ENCODE measurements around the gene SKI. TPM values are rescaled to one million over a fixed set of nuclear protein-coding genes. Genes with fewer than 3 reads are reported as not detected.

Gene SKI
- total RNA-seq, 1 experiment from 2014 or later = 89.5 TPM

DNA sequence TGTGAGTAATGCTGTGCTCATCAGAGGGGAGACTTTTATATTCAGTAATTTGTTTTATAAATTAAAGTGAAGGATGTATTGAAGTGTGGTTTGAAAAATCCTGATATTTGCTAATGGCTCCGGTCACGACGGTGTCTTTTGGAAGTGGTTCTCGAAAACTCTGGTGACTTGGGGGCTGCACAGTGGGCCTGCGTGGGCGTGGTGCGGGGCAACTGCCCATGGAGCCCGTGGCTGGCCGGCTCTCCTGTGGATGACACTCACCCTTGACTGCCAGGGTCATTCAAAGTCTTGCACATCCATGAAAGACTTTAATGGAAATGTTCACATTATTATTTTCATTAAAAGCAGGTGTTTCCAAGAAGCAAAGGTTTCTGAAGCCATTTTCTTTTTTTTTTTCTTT is 41.2 kb upstream of the SKI start:
- Histone ChIP-seq H2BK120ac (ENCODE audit: low read depth, low read length, poor library complexity, severe bottlenecking) (no peak overlapping the region), H3K79me2 (ENCODE audit: insufficient read depth, low read length) (no peaks in the 10 kb centered on the region; the same call in 1 of the 2 replicates), H3K56ac (ENCODE audit: insufficient read length, low read depth, low read length) (no peak overlapping the region), H2BK20ac (ENCODE audit: low read depth, low read length, poor library complexity, severe bottlenecking) (no peak overlapping the region), H3K27me3 (ENCODE audit: insufficient read depth, low read length) (no peaks in the 10 kb centered on the region), H3K14ac (ENCODE audit: insufficient read depth, low read length) (no peak overlapping the region), H4K8ac (replicated peaks; ENCODE audit: insufficient read length, low read depth, low read length) (no peak overlapping the region), H3K4me2 (ENCODE audit: insufficient read depth, insufficient read length, low read length) (no peak overlapping the region), H3K23me2 (ENCODE audit: insufficient read length, low read depth, low read length, poor library complexity, severe bottlenecking) (no peaks in the 10 kb centered on the region), H4K91ac (ENCODE audit: insufficient read length, low read depth, low read length) (no peak overlapping the region), H4K5ac (ENCODE audit: insufficient read length, low read depth, low read length) (no peak overlapping the region), H2BK12ac (ENCODE audit: insufficient read length, low read depth, low read length) (no peak overlapping the region), H3K4me1 (ENCODE audit: insufficient read depth, low read length) (no peaks in the 10 kb centered on the region), H4K20me1 (ENCODE audit: control insufficient read depth, insufficient read depth, insufficient read length) (no peaks in the 10 kb centered on the region), H3K18ac (ENCODE audit: insufficient read length, low read depth, low read length) (no peak overlapping the region), H2BK15ac (ENCODE audit: low read depth, low read length) (no peak overlapping the region), H2AFZ (ENCODE audit: low read length) (no peak overlapping the region), H2AK5ac (ENCODE audit: insufficient read length, low read length) (no peak overlapping the region), H3T11ph (ENCODE audit: low read length) (no peak overlapping the region), H3K9me3 (ENCODE audit: control insufficient read depth, low read depth, low read length) (no peaks in the 10 kb centered on the region), H3K27ac (ENCODE audit: insufficient read length, low read depth, low read length) (no peak overlapping the region), H3K79me1 (ENCODE audit: insufficient read depth, low read depth, low read length, poor library complexity, severe bottlenecking) (no peaks in the 10 kb centered on the region), H3K4ac (ENCODE audit: low read depth, low read length) (no peak overlapping the region), H3K9ac (ENCODE audit: extremely low read depth, insufficient read length, low read length) (no peak overlapping the region), H2BK5ac (ENCODE audit: insufficient read length, low read length) (no peak overlapping the region), H3K23ac (ENCODE audit: insufficient read length, low read depth, low read length) (no peak overlapping the region)
- no peaks in the 10 kb centered on the region for H3K9me3 Mint-ChIP-seq
- TF ChIP-seq, protein P1, sequence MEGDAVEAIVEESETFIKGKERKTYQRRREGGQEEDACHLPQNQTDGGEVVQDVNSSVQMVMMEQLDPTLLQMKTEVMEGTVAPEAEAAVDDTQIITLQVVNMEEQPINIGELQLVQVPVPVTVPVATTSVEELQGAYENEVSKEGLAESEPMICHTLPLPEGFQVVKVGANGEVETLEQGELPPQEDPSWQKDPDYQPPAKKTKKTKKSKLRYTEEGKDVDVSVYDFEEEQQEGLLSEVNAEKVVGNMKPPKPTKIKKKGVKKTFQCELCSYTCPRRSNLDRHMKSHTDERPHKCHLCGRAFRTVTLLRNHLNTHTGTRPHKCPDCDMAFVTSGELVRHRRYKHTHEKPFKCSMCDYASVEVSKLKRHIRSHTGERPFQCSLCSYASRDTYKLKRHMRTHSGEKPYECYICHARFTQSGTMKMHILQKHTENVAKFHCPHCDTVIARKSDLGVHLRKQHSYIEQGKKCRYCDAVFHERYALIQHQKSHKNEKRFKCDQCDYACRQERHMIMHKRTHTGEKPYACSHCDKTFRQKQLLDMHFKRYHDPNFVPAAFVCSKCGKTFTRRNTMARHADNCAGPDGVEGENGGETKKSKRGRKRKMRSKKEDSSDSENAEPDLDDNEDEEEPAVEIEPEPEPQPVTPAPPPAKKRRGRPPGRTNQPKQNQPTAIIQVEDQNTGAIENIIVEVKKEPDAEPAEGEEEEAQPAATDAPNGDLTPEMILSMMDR (conservative IDR thresholded peaks at IDR 0.05) = no peak
- H3K27me3 Mint-ChIP-seq (ENCODE audit: low read depth) = peaks cover 1% of the 10 kb centered on the region; the same call in 1 of the 2 replicates
- H3K36me3 Mint-ChIP-seq (ENCODE audit: insufficient read depth in 1 of 3, low read depth in 3 of 3) = peaks cover 13 to 36% (median 35%) of the 10 kb centered on the region in 3 experiments; a peak in 6 of 7 replicates
- peaks cover 8% of the 10 kb centered on the region in 2 experiments; a peak in 3 of 4 replicates for H3K4me1 Mint-ChIP-seq
- WGBS (ENCODE audit: extremely low coverage, insufficient read length, low lambda C conversion rate) = no CpG with 5 or more reads among the region's 9 CpGs
- peak overlapping the region in 1 of 3 experiments; percentile 61; a peak in 1 of 7 replicates for H3K27ac Mint-ChIP-seq
- no peak for DNase-seq
- no peak overlapping the region for H3K4me3 Mint-ChIP-seq
